GM19328 (cell line): Measurements from ENCODE around the gene ITM2C.

ENCODE experiments used
- ATAC-seq: cut with Tn5 transposase; IDR thresholded peaks from one replicate; pipeline ENCODE4 v1.9.1; 2021; ENCODE audit warnings: mild to moderate bottlenecking, moderate library complexity; ENCODE audit not compliant: unreplicated experiment

The ITM2C gene

DNA sequence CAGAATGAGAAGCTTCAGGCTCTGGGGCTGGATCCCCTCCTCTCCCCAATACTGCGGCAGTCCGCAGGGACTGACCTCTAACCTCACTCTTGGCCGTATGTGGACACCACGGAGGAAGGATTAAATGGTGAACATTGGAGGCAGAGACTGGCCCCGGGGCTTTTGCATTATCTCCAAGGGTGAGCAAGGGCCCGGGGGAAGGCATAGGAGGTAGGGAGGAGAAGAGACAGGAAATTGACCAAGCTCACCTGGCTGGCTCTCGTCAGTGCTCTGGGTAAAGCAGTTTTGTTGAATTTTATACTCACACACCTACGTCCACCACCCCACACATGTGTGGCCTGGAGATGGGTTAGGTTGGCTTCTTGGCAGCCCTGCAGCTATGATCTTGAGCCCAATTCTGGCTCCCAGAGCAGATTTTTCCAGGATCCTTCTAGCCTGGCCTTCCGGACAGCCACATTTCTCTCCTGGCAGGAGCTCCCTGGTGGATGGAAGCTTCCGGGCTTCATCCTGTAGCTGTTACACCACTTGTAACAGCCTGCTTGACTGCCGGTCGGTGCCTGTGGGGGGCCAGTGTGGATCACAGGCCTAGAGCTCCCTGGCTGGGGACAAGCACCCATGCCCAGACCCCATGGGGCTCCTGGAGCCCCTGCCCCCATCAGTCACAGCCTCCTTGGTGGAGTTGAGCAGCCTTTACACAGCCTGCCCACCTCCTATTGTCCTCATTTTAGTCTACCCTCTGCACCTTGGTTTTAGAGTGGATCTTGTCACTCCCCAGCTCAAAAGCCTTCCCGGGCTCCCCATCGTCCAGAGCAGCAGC is 7.6 kb downstream of the ITM2C start:
- peak; percentile 7 for ATAC-seq

DNA sequence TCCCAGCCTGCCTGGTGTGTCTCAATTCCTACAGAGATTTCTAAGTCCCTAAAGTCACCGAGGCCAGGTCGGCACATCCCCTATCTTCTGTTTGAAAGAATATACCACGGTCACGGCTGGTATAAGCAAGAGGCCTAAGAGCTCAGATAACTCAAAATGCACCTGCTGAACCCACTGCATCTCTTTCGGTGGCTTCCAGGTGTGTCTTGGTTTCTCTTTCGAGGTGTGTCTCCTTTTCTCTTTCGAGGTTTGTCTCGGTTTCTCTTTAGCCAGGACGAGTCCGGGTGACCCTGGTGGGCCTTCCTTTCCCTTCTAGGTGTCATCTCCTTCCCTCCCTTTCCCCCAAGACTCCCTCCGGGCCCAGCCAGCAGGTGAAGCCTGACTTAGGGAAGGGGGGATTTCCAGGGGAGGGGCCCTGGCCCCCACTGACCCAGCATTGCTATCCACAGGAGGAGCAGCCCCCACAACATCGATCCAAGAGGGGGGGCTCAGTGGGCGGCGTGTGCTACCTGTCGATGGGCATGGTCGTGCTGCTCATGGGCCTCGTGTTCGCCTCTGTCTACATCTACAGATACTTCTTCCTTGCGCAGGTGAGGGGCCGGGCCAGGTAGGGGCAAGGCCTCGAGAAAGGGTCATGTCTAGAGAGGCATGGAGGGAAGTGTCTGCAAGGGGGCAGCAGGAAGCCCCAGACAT is 8.4 kb downstream of the ITM2C start:
- ATAC-seq = peak; percentile 54

DNA sequence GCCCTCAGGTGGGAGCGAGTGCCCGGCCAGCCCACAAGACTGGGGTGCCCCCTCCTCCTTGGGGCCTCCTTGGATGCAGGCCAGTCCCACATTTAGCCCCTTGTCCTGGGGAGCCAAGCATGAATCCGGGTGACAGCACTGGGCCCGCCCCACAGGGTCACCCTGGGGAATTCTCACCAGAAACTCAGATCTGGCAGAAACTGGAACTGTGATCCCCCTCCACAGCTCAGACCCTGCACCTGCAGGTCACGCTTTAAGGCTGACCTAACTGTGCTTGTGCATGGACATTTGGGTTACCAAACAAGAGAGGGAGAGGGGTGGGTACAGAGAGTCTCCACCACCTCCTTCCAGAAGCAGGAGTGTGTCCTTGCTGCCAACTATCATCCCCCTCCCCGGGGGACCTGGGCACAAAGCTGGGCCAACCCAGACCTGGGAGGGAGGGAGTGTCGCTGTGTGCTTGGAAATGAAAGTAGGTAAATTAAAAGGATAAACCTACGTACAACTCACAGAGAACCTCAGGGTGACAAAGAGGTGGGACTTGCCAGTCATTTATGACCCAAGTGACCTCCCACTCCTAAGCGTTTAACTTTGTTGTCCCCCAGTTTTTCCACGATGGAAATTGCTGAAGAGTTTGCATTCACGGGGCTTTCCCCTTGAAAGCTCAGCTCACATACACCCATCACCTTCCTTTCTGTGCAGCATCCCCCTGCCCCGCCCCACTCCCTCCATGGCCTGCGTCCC is 9.1 kb downstream of the ITM2C start:
- ATAC-seq = peak; percentile 50

DNA sequence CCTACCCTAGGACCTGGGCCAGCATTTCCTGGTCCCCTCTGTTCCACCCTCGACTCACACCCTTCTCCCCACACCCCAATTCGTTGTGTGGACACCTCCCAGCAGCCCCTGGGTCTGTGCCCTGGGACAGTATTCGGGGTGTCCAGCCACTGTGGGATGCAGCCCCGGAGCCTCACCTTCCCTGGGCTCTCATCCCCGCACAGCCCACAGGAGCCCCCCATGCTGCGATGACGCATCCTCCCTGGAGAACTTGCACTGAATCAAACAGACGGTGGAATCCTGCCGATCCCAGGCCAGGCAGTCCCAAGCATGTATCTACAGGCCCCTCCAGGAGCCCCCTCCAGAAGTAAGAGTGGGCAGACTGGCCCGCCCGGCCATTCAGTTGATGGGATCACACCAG is 9.7 kb downstream of the ITM2C start:
- no peak for ATAC-seq

DNA sequence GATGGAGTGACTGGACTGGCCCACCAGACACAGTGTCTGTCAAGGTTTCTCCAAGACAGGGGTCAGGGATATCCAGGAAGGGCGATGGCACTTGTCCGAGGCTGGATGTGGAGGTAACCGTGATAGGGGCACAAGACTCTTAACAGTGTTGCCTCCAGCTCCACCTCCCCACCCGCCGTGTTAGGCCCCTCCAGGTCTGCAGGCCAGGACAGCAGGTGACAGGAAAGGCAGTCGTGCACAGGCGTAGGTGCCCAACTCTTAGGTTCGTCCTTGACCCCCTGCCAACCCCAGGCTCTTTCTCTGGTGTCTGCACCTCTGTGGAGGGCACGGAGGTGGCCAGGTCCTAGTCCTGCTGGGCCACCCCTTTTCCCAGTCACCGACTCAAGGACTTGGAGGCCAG is 10.1 kb downstream of the ITM2C start:
- ATAC-seq = no peak

DNA sequence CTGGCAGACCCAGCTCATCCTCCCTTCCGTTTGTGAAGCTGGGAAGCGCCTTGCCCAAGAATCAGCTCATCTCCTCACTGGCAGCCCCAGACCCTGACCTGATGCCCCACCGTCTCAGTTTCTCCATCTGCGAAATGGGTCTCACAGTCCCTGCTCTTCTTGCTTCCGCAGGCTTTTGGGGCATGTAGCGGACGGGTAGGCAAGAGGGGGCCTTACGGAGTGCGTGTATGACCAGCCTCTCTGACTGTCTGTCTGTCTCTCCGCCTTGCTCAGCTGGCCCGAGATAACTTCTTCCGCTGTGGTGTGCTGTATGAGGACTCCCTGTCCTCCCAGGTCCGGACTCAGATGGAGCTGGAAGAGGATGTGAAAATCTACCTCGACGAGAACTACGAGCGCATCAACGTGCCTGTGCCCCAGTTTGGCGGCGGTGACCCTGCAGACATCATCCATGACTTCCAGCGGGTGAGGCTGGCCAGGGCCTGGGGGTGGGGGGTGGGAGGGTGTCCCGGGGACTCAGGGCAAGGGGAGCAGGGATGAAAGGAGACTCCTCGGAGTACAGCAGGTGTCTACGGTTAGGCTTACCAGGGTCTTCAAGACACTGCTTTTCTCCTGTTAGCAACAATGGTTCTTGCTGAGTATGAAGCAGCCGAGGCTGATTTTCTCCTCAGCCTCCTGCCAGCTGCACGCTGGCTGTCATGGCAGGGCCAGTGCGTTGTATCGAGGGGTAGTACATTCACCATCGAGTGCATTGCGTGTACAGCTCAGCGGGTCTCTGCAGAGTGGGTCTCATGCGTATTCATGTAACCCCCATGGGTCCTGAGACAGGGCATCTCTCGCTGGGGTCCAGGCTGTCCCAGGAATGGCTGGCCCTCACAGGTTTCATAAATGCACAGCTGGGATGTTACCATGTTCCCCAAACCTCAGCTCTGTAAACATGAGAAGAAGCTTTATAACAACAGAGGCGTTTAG is 10.9 kb downstream of the ITM2C start:
- ATAC-seq = no peak

DNA sequence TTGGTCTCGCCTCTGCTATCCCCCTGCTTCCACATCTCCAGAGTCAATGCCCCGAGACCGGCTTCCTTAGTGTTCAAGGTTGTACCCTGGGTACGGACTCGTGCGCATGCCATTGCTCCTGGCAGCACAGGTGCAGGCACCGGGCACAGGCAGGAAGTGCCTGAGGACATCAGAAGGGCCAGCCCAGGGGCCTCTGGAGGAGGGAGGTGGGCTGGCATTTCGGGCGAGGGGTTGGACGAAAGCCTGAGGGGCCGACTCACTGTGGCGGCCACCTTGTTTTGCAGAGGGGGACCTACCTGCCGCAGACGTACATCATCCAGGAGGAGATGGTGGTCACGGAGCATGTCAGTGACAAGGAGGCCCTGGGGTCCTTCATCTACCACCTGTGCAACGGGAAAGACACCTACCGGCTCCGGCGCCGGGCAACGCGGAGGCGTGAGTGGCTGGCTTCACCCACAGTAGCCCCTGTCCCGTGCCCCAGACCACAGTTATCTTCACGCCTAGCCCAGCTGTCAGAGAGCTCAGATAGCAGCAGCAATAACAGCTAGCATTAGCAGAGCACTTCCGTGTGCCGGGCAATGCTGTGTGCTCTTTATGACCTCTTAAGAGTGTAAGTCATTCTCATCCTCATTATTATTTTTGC is 12.5 kb downstream of the ITM2C start:
- no peak for ATAC-seq

DNA sequence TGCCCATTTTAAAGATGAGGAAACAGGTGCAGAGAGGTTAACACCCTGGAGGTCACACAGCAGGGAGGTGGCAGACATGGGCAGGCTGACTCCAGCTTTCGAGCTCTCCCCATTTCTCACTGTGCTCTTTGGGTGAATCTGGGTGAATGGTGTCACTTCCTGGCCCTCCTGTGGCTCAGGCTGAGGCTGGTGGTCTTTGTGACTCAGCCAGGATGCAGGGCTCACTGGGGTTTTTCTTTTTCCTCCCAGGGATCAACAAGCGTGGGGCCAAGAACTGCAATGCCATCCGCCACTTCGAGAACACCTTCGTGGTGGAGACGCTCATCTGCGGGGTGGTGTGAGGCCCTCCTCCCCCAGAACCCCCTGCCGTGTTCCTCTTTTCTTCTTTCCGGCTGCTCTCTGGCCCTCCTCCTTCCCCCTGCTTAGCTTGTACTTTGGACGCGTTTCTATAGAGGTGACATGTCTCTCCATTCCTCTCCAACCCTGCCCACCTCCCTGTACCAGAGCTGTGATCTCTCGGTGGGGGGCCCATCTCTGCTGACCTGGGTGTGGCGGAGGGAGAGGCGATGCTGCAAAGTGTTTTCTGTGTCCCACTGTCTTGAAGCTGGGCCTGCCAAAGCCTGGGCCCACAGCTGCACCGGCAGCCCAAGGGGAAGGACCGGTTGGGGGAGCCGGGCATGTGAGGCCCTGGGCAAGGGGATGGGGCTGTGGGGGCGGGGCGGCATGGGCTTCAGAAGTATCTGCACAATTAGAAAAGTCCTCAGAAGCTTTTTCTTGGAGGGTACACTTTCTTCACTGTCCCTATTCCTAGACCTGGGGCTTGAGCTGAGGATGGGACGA is 13.2 kb downstream of the ITM2C start:
- no peak for ATAC-seq

DNA sequence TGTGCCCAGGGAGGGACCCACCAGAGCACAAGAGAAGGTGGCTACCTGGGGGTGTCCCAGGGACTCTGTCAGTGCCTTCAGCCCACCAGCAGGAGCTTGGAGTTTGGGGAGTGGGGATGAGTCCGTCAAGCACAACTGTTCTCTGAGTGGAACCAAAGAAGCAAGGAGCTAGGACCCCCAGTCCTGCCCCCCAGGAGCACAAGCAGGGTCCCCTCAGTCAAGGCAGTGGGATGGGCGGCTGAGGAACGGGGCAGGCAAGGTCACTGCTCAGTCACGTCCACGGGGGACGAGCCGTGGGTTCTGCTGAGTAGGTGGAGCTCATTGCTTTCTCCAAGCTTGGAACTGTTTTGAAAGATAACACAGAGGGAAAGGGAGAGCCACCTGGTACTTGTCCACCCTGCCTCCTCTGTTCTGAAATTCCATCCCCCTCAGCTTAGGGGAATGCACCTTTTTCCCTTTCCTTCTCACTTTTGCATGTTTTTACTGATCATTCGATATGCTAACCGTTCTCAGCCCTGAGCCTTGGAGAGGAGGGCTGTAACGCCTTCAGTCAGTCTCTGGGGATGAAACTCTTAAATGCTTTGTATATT is 14.0 kb downstream of the ITM2C start:
- no peak for ATAC-seq

DNA sequence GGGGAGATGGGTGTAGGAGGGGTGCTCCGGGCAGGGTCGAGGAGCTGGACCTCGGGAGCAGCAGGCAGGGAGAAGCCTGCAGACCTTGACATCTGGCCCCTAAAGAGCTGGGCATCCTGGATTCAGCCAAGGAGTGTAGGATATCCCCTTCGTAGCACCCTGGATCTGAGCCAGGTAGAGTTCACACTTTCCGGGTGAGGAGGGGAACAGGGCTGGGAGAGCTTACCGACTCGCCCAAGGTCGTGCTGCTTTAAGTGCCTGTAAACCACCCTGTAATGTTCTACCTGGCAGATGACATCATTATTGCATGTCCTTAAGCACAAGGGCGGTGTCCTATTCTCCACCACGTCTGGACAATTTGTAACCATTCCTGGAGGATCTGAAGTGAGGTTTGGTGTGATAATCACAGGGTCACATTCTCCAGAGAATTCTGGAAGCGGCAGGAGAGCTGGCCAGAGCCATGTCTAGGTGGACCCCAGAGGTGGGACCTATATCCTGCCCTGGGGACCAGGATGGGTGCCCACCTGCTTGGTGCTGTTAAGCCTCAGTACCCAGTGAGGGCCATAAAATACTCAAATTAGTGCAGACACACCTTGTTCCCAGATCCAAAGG is 14.6 kb downstream of the ITM2C start:
- ATAC-seq = no peak

DNA sequence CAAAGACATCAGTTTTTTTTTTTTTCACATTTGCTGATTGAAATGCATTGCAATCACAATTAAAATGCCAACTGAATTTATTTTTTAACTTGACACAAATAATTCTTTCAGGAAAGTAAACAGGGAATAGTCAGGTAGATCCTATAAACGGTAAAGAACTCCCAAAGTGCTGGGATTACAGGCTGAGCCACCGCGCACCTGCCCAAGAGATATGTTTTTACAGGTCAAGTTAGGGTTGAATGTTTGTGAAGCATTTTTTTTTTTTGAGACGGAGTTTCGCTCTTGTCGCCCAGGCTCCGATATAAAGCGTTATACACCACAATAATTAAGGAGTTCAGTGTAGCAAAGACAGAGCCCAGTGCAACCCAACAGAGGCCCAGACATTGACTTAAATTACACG is 15.1 kb downstream of the ITM2C start:
- ATAC-seq = no peak

DNA sequence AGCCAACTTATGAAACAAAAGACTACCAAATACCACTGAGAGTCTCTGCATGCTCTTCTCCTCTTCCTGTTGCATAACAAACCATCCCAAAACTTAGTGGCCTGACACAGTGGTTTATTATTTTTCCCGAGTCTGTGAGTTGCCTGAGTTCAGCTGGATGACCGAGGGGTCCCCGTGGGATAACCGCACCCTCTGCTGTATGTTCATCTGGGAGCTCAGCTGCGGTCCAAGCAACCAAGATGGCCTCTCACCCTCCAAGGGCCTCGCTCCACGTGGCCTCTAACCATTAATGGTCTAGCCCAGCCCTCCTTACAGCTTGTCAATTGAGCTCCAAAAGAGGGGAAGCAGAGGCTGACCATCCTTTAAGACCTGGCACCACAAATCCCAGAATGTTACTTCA is 17.1 kb downstream of the ITM2C start:
- no peak for ATAC-seq

DNA sequence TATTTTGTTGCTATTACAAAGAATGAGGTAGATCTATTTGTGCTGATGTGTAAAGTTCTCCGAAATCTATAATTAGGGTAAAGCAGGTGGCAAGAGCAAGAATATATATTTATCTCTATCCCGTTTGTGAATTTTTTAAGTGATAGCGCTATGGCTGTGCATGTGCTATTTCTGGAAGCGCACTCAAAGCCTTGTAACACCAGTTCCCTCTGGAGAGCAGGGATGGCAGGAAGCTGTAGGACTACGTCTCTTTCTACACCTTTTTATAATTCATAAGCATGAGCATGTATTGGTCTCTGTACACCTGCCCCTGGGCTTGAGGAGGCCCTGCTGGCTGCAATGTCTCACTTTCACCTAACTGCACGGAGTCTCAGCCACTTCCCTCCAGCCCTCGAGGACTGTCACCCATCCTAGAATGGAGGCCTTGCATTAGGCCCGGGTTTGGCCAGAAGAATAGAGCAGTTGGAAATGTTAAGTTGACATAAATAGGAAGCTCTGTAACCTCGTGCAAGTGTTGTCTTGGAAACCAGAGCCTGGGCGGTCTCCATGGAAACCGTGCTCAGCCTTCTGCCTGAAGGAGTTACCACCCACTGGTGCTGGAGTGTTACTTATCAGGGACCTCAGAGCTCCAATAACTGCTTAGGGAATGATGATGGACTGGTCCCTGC is 20.9 kb downstream of the ITM2C start:
- no peak for ATAC-seq

DNA sequence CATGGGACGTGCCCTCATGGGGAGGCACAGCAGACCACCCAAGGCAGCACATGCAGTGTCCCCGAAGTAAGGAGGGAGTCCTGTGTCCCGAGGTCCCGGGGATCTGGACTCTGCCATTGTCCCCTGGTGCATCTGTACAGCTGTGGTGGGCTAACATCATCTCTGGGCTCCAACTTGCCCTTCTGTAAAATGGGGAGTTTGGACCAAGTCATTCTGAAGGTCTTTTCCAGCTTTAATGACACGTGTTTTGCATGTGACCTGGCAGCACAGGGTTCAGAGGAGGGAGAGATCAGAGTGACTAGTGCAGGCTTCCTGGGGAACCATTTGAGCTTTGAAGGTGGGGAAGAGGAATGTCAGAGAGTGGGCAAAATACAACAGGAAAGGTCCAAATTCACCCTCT is 21.5 kb downstream of the ITM2C start:
- no peak for ATAC-seq

DNA sequence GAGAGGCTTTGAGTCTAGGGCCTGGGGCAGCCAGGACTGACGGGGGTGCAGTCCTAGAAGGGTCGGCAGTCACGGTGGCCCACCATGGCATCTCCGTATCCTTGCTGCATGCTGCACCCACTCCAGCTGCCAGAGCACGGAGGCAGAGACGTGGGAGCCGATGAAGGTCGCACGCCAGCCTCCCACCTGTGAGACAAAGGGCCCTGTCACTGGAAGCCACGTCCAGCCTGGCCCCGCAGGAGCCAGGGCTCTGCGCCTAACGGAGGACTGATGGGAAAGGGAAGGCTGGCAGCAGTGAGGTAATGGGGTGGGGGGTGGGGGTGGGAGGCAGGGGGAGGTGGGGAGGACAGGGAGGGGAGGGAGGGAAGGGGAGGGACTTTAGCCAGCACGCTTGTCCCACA is 21.9 kb downstream of the ITM2C start:
- no peak for ATAC-seq

DNA sequence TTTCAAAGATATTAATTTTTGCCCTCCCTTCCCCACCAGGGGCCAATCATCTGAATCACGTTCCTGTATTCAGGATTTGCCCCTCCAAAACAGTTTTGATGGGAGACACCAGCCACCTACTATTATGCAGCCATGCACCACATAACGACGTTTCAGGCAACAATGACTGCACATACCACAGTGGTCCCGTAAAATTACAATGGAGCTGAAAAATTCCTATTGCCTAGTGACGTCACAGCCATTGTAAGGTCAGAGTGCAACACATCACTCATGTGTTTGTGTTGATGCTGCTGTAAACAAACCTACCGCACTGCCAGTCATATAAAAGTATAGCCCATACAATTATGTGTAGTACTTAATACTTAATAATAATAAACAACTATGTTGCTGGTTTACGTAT is 22.6 kb downstream of the ITM2C start:
- ATAC-seq = no peak

DNA sequence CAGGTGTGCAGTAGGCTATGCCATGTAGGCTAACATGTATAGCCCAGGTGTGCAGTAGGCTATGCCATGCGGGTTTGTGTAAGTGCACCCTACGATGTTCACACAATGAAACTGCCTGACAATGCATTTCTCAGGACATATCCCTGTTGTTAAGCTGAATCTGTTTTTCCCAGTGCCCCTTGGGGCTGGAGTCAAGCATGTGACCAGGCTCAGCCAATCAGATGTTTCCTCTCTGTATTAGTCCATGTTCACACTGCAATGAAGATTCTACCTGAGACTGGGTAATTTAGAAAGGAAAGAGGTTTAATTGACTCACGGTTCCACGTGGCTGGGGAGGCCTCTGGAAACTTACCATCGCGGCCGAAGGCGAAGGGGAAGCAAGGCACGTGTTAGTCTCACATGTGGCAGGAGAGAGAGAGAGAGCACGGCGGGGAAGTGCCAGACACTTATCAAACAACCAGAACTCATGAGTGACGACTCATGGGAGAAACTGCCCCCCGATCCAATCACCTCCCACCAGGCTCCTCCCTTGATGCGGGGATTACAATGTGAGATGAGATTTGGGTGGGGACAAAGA is 24.2 kb downstream of the ITM2C start:
- ATAC-seq = no peak
